ENCODE data around the gene PGPEP1. TPM values are rescaled to one million over a fixed set of nuclear protein-coding genes. Genes with fewer than 3 reads are reported as not detected.

PGPEP1 gene
- total RNA-seq, result 2.9 and 16.4 TPM in 2 replicates

GRCh38 chr19:18340190-18340989 lies at the start of gene PGPEP1:
Gene PGPEP1 (plus strand): TSS chr19:18340598. CDS start chr19:18340682, 84 bp downstream.

GRCh38 chr19:18322759-18323460 lies 17.5 kb upstream of the PGPEP1 start, which contains the start of gene LSM4:
Gene LSM4 (minus strand): TSS chr19:18323076. CDS start chr19:18323020, 56 bp downstream.

GRCh38 chr19:18385675-18386542 lies 45.5 kb downstream of the PGPEP1 start, which contains the start of gene GDF15:
Gene GDF15 (plus strand): TSS chr19:18386158. CDS start chr19:18386190, 32 bp downstream.

GRCh38 chr19:18397242-18398202 lies 57.1 kb downstream of the PGPEP1 start, which contains the start of gene LRRC25:
Gene LRRC25 (minus strand): TSS chr19:18397622. CDS start chr19:18396963, 659 bp downstream.

GRCh38 chr19:18419195-18419698 lies 78.8 kb downstream of the PGPEP1 start, which contains the start of gene SSBP4:
Gene SSBP4 (plus strand): TSS chr19:18419398. CDS start chr19:18419649, 251 bp downstream.

Other genes with a start within 250 kb of the PGPEP1 start
- gene MAST3, start 242.8 kb upstream of the PGPEP1 start, total RNA-seq, result 2.0 and 5.8 TPM in 2 replicates
- gene PIK3R2, start 187.4 kb upstream of the PGPEP1 start, total RNA-seq, result 41.9 and 73.3 TPM in 2 replicates
- gene IFI30, start 166.8 kb upstream of the PGPEP1 start, total RNA-seq, result 22.2 TPM in 1 of 2 replicates, not detected in the other
- gene MPV17L2, start 147.4 kb upstream of the PGPEP1 start, total RNA-seq, result 21.3 and 45.8 TPM in 2 replicates
- gene RAB3A, start 136.6 kb upstream of the PGPEP1 start, total RNA-seq, result 0.65 and 2.4 TPM in 2 replicates
- not detected in 2 replicates for gene PDE4C, start 114.2 kb upstream of the PGPEP1 start, total RNA-seq
- gene IQCN, start 66.1 kb upstream of the PGPEP1 start, total RNA-seq, result 0.16 and 1.1 TPM in 2 replicates
- gene JUND, start 59.0 kb upstream of the PGPEP1 start, total RNA-seq, result 277 and 421 TPM in 2 replicates
- gene LSM4, start 17.5 kb upstream of the PGPEP1 start, total RNA-seq, result 196 and 334 TPM in 2 replicates
- gene GDF15, start 45.6 kb downstream of the PGPEP1 start, total RNA-seq, result 20.4 and 246 TPM in 2 replicates
- 0.25 TPM in 1 of 2 replicates, not detected in the other for gene LRRC25, start 57.0 kb downstream of the PGPEP1 start, total RNA-seq
- gene SSBP4, start 78.8 kb downstream of the PGPEP1 start, total RNA-seq, result 131 and 177 TPM in 2 replicates
- 63.4 and 164 TPM in 2 replicates for gene ISYNA1, start 97.5 kb downstream of the PGPEP1 start, total RNA-seq
- gene ELL, start 181.5 kb downstream of the PGPEP1 start, total RNA-seq, result 13.0 and 20.8 TPM in 2 replicates
- gene FKBP8, start 203.0 kb downstream of the PGPEP1 start, total RNA-seq, result 181 and 304 TPM in 2 replicates
- 169 and 233 TPM in 2 replicates for gene KXD1, start 217.3 kb downstream of the PGPEP1 start, total RNA-seq
- 945 and 1,196 TPM in 2 replicates for gene UBA52, start 231.3 kb downstream of the PGPEP1 start, total RNA-seq
- gene REX1BD, start 248.2 kb downstream of the PGPEP1 start, total RNA-seq, result 79.2 and 122 TPM in 2 replicates

Data from mesangial cell (primary cell).